ENCODE measurements around the gene DTX2.
"Not testable (repeated sequence)": the region's sequence is repeated elsewhere in the genome, so short reads cannot be mapped to it uniquely, and the experiment has no call there.

DNA sequence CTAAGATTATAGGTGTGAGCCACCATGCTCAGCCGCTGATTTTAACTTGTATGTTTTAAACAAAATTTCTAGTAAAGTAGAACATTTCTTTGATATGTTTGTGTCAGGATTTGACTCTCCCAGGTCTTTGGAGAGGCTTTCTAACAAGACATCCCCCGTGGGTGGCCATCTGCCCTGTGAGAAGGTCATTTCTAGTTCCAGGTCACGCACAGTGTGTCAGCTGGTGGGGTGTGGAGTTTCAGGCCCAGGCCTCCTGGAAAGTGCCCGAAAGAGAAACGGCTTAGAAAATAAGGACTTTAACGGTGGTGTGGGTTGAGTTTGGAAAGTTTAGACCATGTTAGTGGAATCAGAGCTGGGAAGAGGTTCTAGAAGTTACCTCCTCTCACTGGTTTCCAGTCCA is 11.6 kb downstream of the DTX2 start:
- not testable (repeated sequence) for TF ChIP-seq TCF7L2 (IDR thresholded peaks at IDR 0.05; ENCODE audit: borderline replicate concordance, extremely low read depth, insufficient read depth, insufficient read length); CBX3 (IDR thresholded peaks at IDR 0.05; ENCODE audit: low read depth); CEBPB (IDR thresholded peaks at IDR 0.05; ENCODE audit: low read depth); CTCF (IDR thresholded peaks at IDR 0.05 in 2 of 3, conservative IDR thresholded peaks at IDR 0.05 in 1 of 3; ENCODE audit: borderline replicate concordance in 1 of 3, insufficient read depth in 1 of 3, low read depth in 2 of 3, low read length in 2 of 3); SIN3A (IDR thresholded peaks at IDR 0.05; ENCODE audit: low read depth); POLR2A (IDR thresholded peaks at IDR 0.05; ENCODE audit: borderline replicate concordance, extremely low read depth, insufficient read depth, insufficient read length); EZH2 (IDR thresholded peaks at IDR 0.05); RAD21 (IDR thresholded peaks at IDR 0.05; ENCODE audit: low read depth); EZH2phosphoT487 (IDR thresholded peaks at IDR 0.05; ENCODE audit: borderline replicate concordance); POLR2AphosphoS5 (IDR thresholded peaks at IDR 0.05; ENCODE audit: low read depth, low read length); SP1 (IDR thresholded peaks at IDR 0.05; ENCODE audit: low read depth)
- TF ChIP-seq, protein P1, sequence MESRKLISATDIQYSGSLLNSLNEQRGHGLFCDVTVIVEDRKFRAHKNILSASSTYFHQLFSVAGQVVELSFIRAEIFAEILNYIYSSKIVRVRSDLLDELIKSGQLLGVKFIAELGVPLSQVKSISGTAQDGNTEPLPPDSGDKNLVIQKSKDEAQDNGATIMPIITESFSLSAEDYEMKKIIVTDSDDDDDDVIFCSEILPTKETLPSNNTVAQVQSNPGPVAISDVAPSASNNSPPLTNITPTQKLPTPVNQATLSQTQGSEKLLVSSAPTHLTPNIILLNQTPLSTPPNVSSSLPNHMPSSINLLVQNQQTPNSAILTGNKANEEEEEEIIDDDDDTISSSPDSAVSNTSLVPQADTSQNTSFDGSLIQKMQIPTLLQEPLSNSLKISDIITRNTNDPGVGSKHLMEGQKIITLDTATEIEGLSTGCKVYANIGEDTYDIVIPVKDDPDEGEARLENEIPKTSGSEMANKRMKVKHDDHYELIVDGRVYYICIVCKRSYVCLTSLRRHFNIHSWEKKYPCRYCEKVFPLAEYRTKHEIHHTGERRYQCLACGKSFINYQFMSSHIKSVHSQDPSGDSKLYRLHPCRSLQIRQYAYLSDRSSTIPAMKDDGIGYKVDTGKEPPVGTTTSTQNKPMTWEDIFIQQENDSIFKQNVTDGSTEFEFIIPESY (IDR thresholded peaks at IDR 0.05; ENCODE audit: extremely low read depth, insufficient replicate concordance, low read length), result not testable (repeated sequence)
- TF ChIP-seq, protein P2, sequence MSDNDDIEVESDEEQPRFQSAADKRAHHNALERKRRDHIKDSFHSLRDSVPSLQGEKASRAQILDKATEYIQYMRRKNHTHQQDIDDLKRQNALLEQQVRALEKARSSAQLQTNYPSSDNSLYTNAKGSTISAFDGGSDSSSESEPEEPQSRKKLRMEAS (IDR thresholded peaks at IDR 0.05), result not testable (repeated sequence)

All from HCT116 (cell line).